AG04450 (cell line): Measurements from ENCODE around the gene LNPEP. TPM values are rescaled to one million over a fixed set of nuclear protein-coding genes. Genes with fewer than 3 reads are reported as not detected.

Source experiments
- CTCF ChIA-PET: fragments of 300-600, 350-600 bp; formaldehyde crosslinking; extraction: SDS; loops from one replicate; lab custom pipeline; 2022; ENCODE audit warnings: antibody characterized with exemption, inconsistent platforms; lab: Charles Lee
- POLR2A ChIA-PET: fragments of 350-600 bp; formaldehyde crosslinking; extraction: SDS; loops from one replicate; lab custom pipeline; 2021; ENCODE audit warnings: antibody characterized with exemption, inconsistent platforms; lab: Yijun Ruan, JAX
- DNase-seq: peaks from one replicate; pipeline ENCODE4 v3.0.0-alpha.2; 2011; ENCODE audit warnings: low read depth, low spot score
- H3K27ac ChIP-seq: one replicate; pipeline ENCODE4 v1.5.1; 2012; ENCODE audit warnings: low read depth, low read length, control low read depth
- H3K27me3 ChIP-seq: one replicate; pipeline ENCODE4 v1.6.0; 2012; ENCODE audit warnings: low read length; ENCODE audit not compliant: control insufficient read depth, insufficient read depth
- H3K4me3 ChIP-seq: 2 replicates; pipeline ENCODE4 v1.5.1; 2011; ENCODE audit warnings: mild to moderate bottlenecking, low read depth, low read length, control low read depth
- H3K9me3 ChIP-seq: 2 replicates; pipeline ENCODE4 v1.5.1; 2012; ENCODE audit warnings: low read length; ENCODE audit not compliant: control insufficient read depth, insufficient read depth
- CTCF ChIP-seq: IDR thresholded peaks from 2 replicates; pipeline ENCODE4 v1.5.1; 2011; ENCODE audit warnings: low read depth, low read length, control low read depth, inconsistent platforms
- polyA plus RNA-seq: library from polyadenylated mRNA; depleted of rRNA; stranded (reverse); fragments of >200 nt; gene quantifications from 2 replicates; pipeline ENCODE4 v1.2.3, GENCODE V29; 2011

The LNPEP gene
- polyA plus RNA-seq, 1 experiment, result 13.4 TPM

DNA sequence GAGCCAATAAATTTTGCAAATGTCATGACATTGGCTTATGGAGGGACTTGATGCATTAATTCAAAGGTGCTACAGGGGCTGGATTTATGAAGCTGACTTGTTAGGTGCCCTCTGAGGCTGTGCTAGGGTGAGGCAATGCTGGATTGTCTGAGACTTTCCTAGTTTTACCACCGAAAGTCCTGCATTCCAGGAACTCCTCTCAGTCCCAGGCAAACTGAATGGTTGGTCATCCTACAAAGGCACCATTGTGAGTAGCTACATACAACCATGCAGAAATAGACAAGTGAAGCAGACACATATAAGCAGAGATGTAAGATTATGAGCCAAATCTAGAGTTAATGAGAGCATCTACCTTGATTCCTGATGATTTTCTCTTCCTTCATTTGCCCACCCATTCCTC lies 111.2 kb downstream of the LNPEP start:
- no peak for DNase-seq
- H3K27me3 ChIP-seq, result peaks cover 11% of the 10 kb centered on the region
- no peak overlapping the region for H3K4me3 ChIP-seq
- no peaks in the 10 kb centered on the region for H3K9me3 ChIP-seq
- no peak for TF ChIP-seq CTCF
- ChIA-PET POLR2A (no interaction called here), CTCF (interaction anchor here (1.1 to 2.1 kb wide), 4 partner anchors 24 to 295 kb away, joined by 3 to 6 read pairs (median 4); no protein-coding TSS in a partner anchor)
- H3K27ac ChIP-seq, result no peak overlapping the region

GRCh38 chr5:97049175-97049574 lies 113.3 kb downstream of the LNPEP start:
- CTCF ChIA-PET, result interaction anchor here (0.6 to 1.7 kb wide), 2 partner anchors 180 to 286 kb away, joined by 3 to 6 read pairs; no protein-coding TSS in a partner anchor
- DNase-seq, result no peak
- H3K27me3 ChIP-seq, result peaks cover 16% of the 10 kb centered on the region
- H3K27ac ChIP-seq, result no peak overlapping the region
- no peaks in the 10 kb centered on the region for H3K9me3 ChIP-seq
- TF ChIP-seq CTCF, result no peak
- POLR2A ChIA-PET, result no interaction called here
- no peak overlapping the region for H3K4me3 ChIP-seq

DNA sequence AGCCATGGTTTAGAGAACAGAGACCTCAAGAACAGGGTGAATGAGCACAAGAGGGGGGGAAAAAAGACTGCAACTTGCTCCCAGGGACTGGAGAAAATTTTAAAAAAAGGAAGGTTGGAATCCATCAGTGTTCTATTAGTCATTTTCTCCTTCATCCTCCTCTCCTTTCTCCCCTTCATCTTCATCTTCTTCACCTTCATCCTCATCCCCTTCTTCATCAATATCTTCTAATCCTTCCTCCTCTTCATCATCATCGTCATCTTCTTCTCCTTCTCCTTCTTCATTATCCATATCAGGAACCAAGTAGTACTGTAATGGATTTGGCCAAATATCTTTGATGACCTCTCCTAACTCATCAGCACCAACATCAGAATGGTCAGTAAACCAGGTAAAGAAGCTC lies 120.4 kb downstream of the LNPEP start:
- ChIA-PET CTCF (no interaction called here), POLR2A (no interaction called here)
- peaks cover 5% of the 10 kb centered on the region; the same call in 1 of the 2 replicates for H3K9me3 ChIP-seq
- H3K4me3 ChIP-seq, result no peak overlapping the region
- no peak for TF ChIP-seq CTCF
- peaks cover 21% of the 10 kb centered on the region for H3K27me3 ChIP-seq
- no peak for DNase-seq
- no peak overlapping the region for H3K27ac ChIP-seq

DNA sequence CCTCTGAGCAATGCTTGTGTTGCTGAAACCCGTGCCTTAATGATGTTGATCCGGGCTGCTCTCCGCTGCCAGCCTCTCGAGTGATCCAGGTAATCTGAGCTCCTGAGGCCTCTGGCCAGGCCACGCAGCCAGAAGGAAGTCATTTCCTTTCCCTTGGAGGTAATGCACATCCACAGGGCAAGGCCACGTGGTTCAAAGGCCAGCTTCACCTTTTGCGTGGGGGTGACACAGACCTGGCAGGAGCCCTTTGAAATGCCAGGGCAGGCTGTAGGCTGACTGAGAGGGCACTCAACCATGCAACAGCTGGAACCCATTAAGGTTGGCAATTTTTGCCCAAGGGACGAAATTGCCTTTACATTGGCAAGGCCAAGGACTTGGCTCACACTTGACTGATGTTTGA lies 126.2 kb downstream of the LNPEP start:
- no peak for DNase-seq
- H3K9me3 ChIP-seq, result peaks cover 5% of the 10 kb centered on the region; the same call in 1 of the 2 replicates
- H3K27me3 ChIP-seq, result peaks cover 13% of the 10 kb centered on the region
- TF ChIP-seq CTCF, result no peak
- ChIA-PET CTCF (no interaction called here), POLR2A (no interaction called here)
- H3K4me3 ChIP-seq, result no peak overlapping the region
- H3K27ac ChIP-seq, result no peak overlapping the region

DNA sequence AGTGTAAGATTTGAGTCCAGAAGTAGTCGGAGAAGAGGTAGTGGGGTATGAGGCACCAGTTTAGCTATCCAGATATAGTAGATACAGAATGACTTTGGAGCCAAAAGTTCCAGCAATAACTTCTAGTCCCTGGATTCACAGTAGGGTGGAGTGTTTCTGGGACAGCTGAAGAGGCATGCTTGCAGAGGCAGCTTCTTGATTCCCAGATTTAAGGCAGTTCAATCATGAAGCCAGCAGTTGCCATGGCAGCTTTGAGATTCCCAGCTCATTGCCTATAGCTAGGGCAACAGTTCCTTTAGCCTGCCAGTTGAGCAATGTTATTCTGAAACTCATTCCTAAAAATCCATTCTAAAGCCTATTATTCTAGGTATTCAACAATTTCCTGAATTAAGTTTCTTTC lies 127.4 kb downstream of the LNPEP start:
- no peak for TF ChIP-seq CTCF
- H3K4me3 ChIP-seq, result no peak overlapping the region
- CTCF ChIA-PET, result no interaction called here
- no peak for DNase-seq
- peaks cover 11% of the 10 kb centered on the region for H3K27me3 ChIP-seq
- POLR2A ChIA-PET, result no interaction called here
- no peak overlapping the region for H3K27ac ChIP-seq
- peaks cover 5% of the 10 kb centered on the region; the same call in 1 of the 2 replicates for H3K9me3 ChIP-seq
